EH (cell line): ENCODE measurements around the gene CSMD2.

ENCODE experiments used
- DNase-seq: peaks from one replicate; pipeline ENCODE4 v3.0.0-alpha.2; 2015; ENCODE audit warnings: low read depth

The CSMD2 gene

GRCh38 chr1:33680281-33680840 lies 484.7 kb downstream of the CSMD2 start:
- no peak for DNase-seq

- no peak for DNase-seq
Observed at GRCh38 chr1:33670567-33670966, 494.5 kb downstream of the CSMD2 start.

- DNase-seq, result no peak
Observed at GRCh38 chr1:33668695-33669094, 496.3 kb downstream of the CSMD2 start.

- DNase-seq, result no peak
Observed at GRCh38 chr1:33667386-33668282, 497.4 kb downstream of the CSMD2 start.

GRCh38 chr1:33666616-33667015 lies 498.4 kb downstream of the CSMD2 start:
- DNase-seq, result no peak

GRCh38 chr1:33661811-33662454 lies 503.1 kb downstream of the CSMD2 start:
- DNase-seq, result no peak

GRCh38 chr1:33660956-33661355 lies 504.1 kb downstream of the CSMD2 start:
- DNase-seq, result no peak

- peak; percentile 36 for DNase-seq
Observed at GRCh38 chr1:33660244-33660643, 504.8 kb downstream of the CSMD2 start.

GRCh38 chr1:33659641-33660040 lies 505.4 kb downstream of the CSMD2 start:
- DNase-seq, result no peak

GRCh38 chr1:33657833-33658232 lies 507.2 kb downstream of the CSMD2 start:
- DNase-seq, result no peak

GRCh38 chr1:33656467-33657005 lies 508.5 kb downstream of the CSMD2 start:
- no peak for DNase-seq

GRCh38 chr1:33655496-33655895 lies 509.5 kb downstream of the CSMD2 start:
- DNase-seq, result no peak

- DNase-seq, result peak; percentile 51
Observed at GRCh38 chr1:33654267-33654834, 510.7 kb downstream of the CSMD2 start.

GRCh38 chr1:33653226-33653625 lies 511.8 kb downstream of the CSMD2 start:
- no peak for DNase-seq

GRCh38 chr1:33650708-33651107 lies 514.3 kb downstream of the CSMD2 start:
- DNase-seq, result no peak

GRCh38 chr1:33649759-33650158 lies 515.3 kb downstream of the CSMD2 start:
- no peak for DNase-seq

GRCh38 chr1:33643216-33643615 lies 521.8 kb downstream of the CSMD2 start:
- DNase-seq, result no peak

- peak; percentile 39 for DNase-seq
Observed at GRCh38 chr1:33641104-33641830, 523.8 kb downstream of the CSMD2 start.

GRCh38 chr1:33640114-33640660 lies 524.8 kb downstream of the CSMD2 start:
- DNase-seq, result no peak

GRCh38 chr1:33637846-33638440 lies 527.1 kb downstream of the CSMD2 start:
- peak; percentile 28 for DNase-seq

GRCh38 chr1:33636209-33636608 lies 528.8 kb downstream of the CSMD2 start:
- no peak for DNase-seq
